ENCODE data around the gene ACADL.

- TF ChIP-seq CTCF (IDR thresholded peaks at IDR 0.05) = no peak
- TF ChIP-seq EP300 (IDR thresholded peaks at IDR 0.05) = no peak
- no peak for TF ChIP-seq POLR2A (IDR thresholded peaks at IDR 0.05)
- no peak for TF ChIP-seq POLR2AphosphoS5 (IDR thresholded peaks at IDR 0.05)
These were observed 27.5 kb downstream of the ACADL start for GRCh38 chr2:210197720-210198119.

Data from gastroesophageal sphincter (tissue), 3 donors.